K562 (cell line): ENCODE data around the gene ELOVL1. TPM values are rescaled to one million over a fixed set of nuclear protein-coding genes. Genes with fewer than 3 reads are reported as not detected.

Experiments used
- CHCHD3 ChIP-seq: fragments of 250-450 bp; sonication (Bioruptor Pico); IDR thresholded peaks from 2 replicates; pipeline ENCODE4 v2.1.2; 2022; ENCODE audit warnings: mild to moderate bottlenecking
- CREB1 ChIP-seq, 2 experiments: sonication (generic) in 1 of 2; formaldehyde crosslinking in 1 of 2; IDR thresholded peaks; 2 replicates each; pipeline versions ENCODE4 v1.6.1 to v1.8.0; 2012 to 2022; ENCODE audit warnings: inconsistent platforms in 1 of 2, mild to moderate bottlenecking in 1 of 2, missing genetic modification reagents in 1 of 2, moderate library complexity in 1 of 2
- FUS ChIP-seq: fragments of 200-400 bp; formaldehyde crosslinking; optimal IDR thresholded peaks from 2 replicates; pipeline ENCODE3; 2017; ENCODE audit warnings: low read depth, low read length
- HDAC6 ChIP-seq: IDR thresholded peaks from 2 replicates; pipeline ENCODE4 v1.6.1; 2012; ENCODE audit warnings: low read depth, mild to moderate bottlenecking, control low read depth, inconsistent platforms, low read length, moderate library complexity
- KDM4B ChIP-seq, 2 experiments: fragments of 450-650 bp in 1 of 2; sonication (generic) in 1 of 2; IDR thresholded peaks; 2 replicates each; pipeline ENCODE4 v1.6.1; 2016 to 2017; ENCODE audit warnings: borderline replicate concordance in 2 of 2, antibody characterized with exemption in 1 of 2, low read depth in 1 of 2, mild to moderate bottlenecking in 1 of 2
- L3MBTL2 ChIP-seq: fragments of 450-650 bp; IDR thresholded peaks from 2 replicates; pipeline ENCODE4 v1.6.1; 2016; ENCODE audit warnings: mild to moderate bottlenecking, moderate library complexity
- MCM2 ChIP-seq: fragments of 450-650 bp; IDR thresholded peaks from 2 replicates; pipeline ENCODE4 v1.6.1; 2017; ENCODE audit warnings: low read depth, mild to moderate bottlenecking
- NCOA4 ChIP-seq: fragments of 450-650 bp; IDR thresholded peaks from 2 replicates; pipeline ENCODE4 v1.6.1; 2018; ENCODE audit warnings: mild to moderate bottlenecking; ENCODE audit not compliant: partially characterized antibody
- NR1H2 ChIP-seq: sonication (generic); formaldehyde crosslinking; IDR thresholded peaks from 2 replicates; pipeline ENCODE4 v1.4.0; 2020; ENCODE audit warnings: mild to moderate bottlenecking, missing genetic modification reagents
- POLR3A ChIP-seq: IDR thresholded peaks from 2 replicates; pipeline ENCODE4 v1.6.1; 2011; ENCODE audit warnings: borderline replicate concordance, mild to moderate bottlenecking, moderate library complexity; ENCODE audit not compliant: insufficient read length, insufficient read depth; ENCODE audit errors: extremely low read depth
- RBM14 ChIP-seq: fragments of 200-400 bp; formaldehyde crosslinking; IDR thresholded peaks from 2 replicates; pipeline ENCODE4 v1.6.1; 2018; ENCODE audit warnings: low read depth, mild to moderate bottlenecking, low read length, moderate library complexity, borderline replicate concordance; ENCODE audit not compliant: insufficient read depth
- SAFB ChIP-seq: fragments of 200-400 bp; formaldehyde crosslinking; IDR thresholded peaks from 2 replicates; pipeline ENCODE4 v1.6.1; 2017; ENCODE audit warnings: low read depth, low read length, borderline replicate concordance
- SMAD4 ChIP-seq: fragments of 250-450 bp; sonication (Bioruptor Pico); conservative IDR thresholded peaks from 2 replicates; pipeline ENCODE4 v1.8.0; 2021; ENCODE audit warnings: inconsistent platforms, mild to moderate bottlenecking, moderate library complexity
- ZEB2 ChIP-seq: fragments of 450-650 bp; IDR thresholded peaks from 2 replicates; pipeline ENCODE4 v1.6.1; 2016
- ZNF224 ChIP-seq: sonication (generic); formaldehyde crosslinking; IDR thresholded peaks from 2 replicates; pipeline ENCODE4 v1.8.0; 2022; ENCODE audit warnings: mild to moderate bottlenecking, missing genetic modification reagents
- ZNF384 ChIP-seq: IDR thresholded peaks from 2 replicates; pipeline ENCODE4 v1.6.1; 2012; ENCODE audit warnings: low read depth, low read length, improper control_type of control experiment
- ZSCAN32 ChIP-seq: fragments of 450-650 bp; formaldehyde crosslinking; IDR thresholded peaks from 2 replicates; pipeline ENCODE4 v1.4.0; 2020; ENCODE audit warnings: mild to moderate bottlenecking, moderate library complexity
- polyA plus RNA-seq, 8 experiments: library from polyadenylated mRNA; depleted of rRNA in 4 of 8; stranded (reverse) in 5 of 8; unstranded in 3 of 8; fragments of >200 nt; fragmentation: Nextera tagmentation in 2 of 8; fragmentation: Illumina TruSeq in 1 of 8; extraction: Ambion mirVana in 2 of 8; extraction: Trizol in 1 of 8; gene quantifications; 2 replicates each; pipeline versions ENCODE4 v1.2.1 to v1.2.3, GENCODE V29; 2011 to 2014; ENCODE audit warnings: inconsistent platforms in 1 of 8, missing spikeins in 1 of 8
- total RNA-seq, 7 experiments: library from RNA; depleted of rRNA in 6 of 7; stranded (reverse); fragments of >200 nt in 6 of 7; fragmentation: Illumina TruSeq in 2 of 7; extraction: Trizol in 2 of 7; gene quantifications; 2 replicates each; pipeline versions ENCODE4 v1.2.1 to v1.2.3, GENCODE V29; 2011 to 2021; ENCODE audit warnings: low replicate concordance in 1 of 7
- TF ChIP-seq, protein P1 (sequence below): IDR thresholded peaks from 3 replicates; pipeline ENCODE4 v1.6.1; 2011; ENCODE audit warnings: borderline replicate concordance, mild to moderate bottlenecking, moderate library complexity; ENCODE audit not compliant: insufficient read length; ENCODE audit errors: extremely low read depth
- TF ChIP-seq, protein P2 (sequence below): fragments of 450-650 bp; formaldehyde crosslinking; IDR thresholded peaks from 2 replicates; pipeline ENCODE4 v1.4.0; 2022; ENCODE audit warnings: mild to moderate bottlenecking, moderate library complexity
- TF ChIP-seq, protein P3 (sequence below), 2 experiments: fragments of 250-450 bp in 1 of 2; fragments of 450-650 bp in 1 of 2; sonication (Bioruptor Pico) in 1 of 2; IDR thresholded peaks; 2 replicates each; pipeline versions ENCODE4 v1.6.1 to v1.8.0; 2016 to 2021; ENCODE audit warnings: mild to moderate bottlenecking in 2 of 2, moderate library complexity in 2 of 2, missing compliant biosample characterization in 1 of 2, missing genetic modification characterization in 1 of 2
- TF ChIP-seq, protein P4 (sequence below): sonication (generic); IDR thresholded peaks from 2 replicates; pipeline ENCODE4 v1.6.1; 2016

Gene ELOVL1
- total and polyA plus RNA-seq, 9 of the 15 experiments (the other 6 are each of a cell fraction or from before 2014, with no cell fraction given), result 51.0 to 157 (median 70.3) TPM

DNA sequence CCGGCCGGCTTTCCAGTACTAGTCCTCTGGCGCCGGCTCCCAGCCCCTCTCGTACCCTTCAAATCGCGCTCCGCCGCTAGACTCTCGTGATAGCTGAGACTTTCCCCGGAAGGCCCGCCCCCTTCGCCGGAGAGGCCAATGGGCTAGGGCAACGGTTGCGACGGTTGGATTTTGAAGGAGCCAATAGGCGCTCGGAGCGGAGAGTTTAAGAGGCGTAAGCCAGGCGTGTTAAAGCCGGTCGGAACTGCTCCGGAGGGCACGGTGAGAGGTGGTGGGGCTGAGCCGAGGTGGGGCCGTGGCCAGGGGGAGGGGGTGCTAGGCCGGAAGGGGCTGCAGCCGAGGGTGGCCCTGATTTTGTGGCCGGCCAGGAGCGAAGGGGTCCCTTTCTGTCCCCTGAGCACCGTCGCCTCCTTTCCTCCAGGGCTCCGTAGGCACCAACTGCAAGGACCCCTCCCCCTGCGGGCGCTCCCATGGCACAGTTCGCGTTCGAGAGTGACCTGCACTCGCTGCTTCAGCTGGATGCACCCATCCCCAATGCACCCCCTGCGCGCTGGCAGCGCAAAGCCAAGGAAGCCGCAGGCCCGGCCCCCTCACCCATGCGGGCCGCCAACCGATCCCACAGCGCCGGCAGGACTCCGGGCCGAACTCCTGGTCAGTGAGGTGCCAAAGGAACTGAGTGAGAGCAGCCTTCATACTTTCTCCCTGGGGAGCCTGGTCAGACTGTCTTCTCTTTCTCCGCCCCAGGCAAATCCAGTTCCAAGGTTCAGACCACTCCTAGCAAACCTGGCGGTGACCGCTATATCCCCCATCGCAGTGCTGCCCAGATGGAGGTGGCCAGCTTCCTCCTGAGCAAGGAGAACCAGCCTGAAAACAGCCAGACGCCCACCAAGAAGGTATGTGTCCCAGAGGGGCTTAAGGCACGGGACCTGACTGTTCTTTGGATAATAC, 8.8 kb downstream of the ELOVL1 start, which contains the start of gene CDC20 (continued):
- no peak for TF ChIP-seq L3MBTL2
- no peak for TF ChIP-seq POLR3A
- peak; percentile 68; the same call in 1 of the 2 replicates for TF ChIP-seq ZNF224 (CRISPR knock-in tag)
- TF ChIP-seq, protein P1, sequence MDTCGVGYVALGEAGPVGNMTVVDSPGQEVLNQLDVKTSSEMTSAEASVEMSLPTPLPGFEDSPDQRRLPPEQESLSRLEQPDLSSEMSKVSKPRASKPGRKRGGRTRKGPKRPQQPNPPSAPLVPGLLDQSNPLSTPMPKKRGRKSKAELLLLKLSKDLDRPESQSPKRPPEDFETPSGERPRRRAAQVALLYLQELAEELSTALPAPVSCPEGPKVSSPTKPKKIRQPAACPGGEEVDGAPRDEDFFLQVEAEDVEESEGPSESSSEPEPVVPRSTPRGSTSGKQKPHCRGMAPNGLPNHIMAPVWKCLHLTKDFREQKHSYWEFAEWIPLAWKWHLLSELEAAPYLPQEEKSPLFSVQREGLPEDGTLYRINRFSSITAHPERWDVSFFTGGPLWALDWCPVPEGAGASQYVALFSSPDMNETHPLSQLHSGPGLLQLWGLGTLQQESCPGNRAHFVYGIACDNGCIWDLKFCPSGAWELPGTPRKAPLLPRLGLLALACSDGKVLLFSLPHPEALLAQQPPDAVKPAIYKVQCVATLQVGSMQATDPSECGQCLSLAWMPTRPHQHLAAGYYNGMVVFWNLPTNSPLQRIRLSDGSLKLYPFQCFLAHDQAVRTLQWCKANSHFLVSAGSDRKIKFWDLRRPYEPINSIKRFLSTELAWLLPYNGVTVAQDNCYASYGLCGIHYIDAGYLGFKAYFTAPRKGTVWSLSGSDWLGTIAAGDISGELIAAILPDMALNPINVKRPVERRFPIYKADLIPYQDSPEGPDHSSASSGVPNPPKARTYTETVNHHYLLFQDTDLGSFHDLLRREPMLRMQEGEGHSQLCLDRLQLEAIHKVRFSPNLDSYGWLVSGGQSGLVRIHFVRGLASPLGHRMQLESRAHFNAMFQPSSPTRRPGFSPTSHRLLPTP, result no peak
- TF ChIP-seq CREB1 (IDR thresholded peaks at IDR 0.05), result no peak
- TF ChIP-seq CREB1 (CRISPR knock-in tag; IDR thresholded peaks at IDR 0.05), result peak; percentile 68
- no peak for TF ChIP-seq MCM2
- no peak for TF ChIP-seq HDAC6
- TF ChIP-seq, protein P2, sequence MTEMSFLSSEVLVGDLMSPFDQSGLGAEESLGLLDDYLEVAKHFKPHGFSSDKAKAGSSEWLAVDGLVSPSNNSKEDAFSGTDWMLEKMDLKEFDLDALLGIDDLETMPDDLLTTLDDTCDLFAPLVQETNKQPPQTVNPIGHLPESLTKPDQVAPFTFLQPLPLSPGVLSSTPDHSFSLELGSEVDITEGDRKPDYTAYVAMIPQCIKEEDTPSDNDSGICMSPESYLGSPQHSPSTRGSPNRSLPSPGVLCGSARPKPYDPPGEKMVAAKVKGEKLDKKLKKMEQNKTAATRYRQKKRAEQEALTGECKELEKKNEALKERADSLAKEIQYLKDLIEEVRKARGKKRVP (CRISPR knock-in tag), result no peak
- no peak for TF ChIP-seq ZNF384
- TF ChIP-seq ZEB2, result no peak
- TF ChIP-seq RBM14, result no peak
- no peak for TF ChIP-seq NCOA4
- TF ChIP-seq, protein P3, sequence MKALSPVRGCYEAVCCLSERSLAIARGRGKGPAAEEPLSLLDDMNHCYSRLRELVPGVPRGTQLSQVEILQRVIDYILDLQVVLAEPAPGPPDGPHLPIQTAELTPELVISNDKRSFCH (CRISPR knock-in tag; IDR thresholded peaks at IDR 0.05), result no peak
- TF ChIP-seq, protein P3 (tag; IDR thresholded peaks at IDR 0.05), result no peak
- no peak for TF ChIP-seq FUS
- no peak for TF ChIP-seq ZSCAN32 (CRISPR knock-in tag)
- TF ChIP-seq KDM4B (IDR thresholded peaks at IDR 0.05; ENCODE audit: borderline replicate concordance in 2 of 2, low read depth in 1 of 2), result 0 out of 4 replicates have a peak, but pooled peaks of 1 of the 2 experiments have one; percentile 35
- TF ChIP-seq SAFB, result no peak
- no peak for TF ChIP-seq NR1H2 (CRISPR knock-in tag)
- TF ChIP-seq SMAD4 (CRISPR knock-in tag), result no peak
- TF ChIP-seq, protein P4, sequence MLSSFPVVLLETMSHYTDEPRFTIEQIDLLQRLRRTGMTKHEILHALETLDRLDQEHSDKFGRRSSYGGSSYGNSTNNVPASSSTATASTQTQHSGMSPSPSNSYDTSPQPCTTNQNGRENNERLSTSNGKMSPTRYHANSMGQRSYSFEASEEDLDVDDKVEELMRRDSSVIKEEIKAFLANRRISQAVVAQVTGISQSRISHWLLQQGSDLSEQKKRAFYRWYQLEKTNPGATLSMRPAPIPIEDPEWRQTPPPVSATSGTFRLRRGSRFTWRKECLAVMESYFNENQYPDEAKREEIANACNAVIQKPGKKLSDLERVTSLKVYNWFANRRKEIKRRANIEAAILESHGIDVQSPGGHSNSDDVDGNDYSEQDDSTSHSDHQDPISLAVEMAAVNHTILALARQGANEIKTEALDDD, result peak; percentile 69
- TF ChIP-seq CHCHD3 (CRISPR knock-in tag), result no peak
